NCI-H748 treated with DMSO at 0.1 percent for 48 hours (cell line): ENCODE measurements around the gene SSB.
"Not testable (repeated sequence)": the region's sequence is repeated elsewhere in the genome, so short reads cannot be mapped to it uniquely, and the experiment has no call there.

Experiments used
- DNase-seq: peaks from one replicate; lab custom pipeline; 2025; lab: John Stamatoyannopoulos, UW

SSB gene

DNA sequence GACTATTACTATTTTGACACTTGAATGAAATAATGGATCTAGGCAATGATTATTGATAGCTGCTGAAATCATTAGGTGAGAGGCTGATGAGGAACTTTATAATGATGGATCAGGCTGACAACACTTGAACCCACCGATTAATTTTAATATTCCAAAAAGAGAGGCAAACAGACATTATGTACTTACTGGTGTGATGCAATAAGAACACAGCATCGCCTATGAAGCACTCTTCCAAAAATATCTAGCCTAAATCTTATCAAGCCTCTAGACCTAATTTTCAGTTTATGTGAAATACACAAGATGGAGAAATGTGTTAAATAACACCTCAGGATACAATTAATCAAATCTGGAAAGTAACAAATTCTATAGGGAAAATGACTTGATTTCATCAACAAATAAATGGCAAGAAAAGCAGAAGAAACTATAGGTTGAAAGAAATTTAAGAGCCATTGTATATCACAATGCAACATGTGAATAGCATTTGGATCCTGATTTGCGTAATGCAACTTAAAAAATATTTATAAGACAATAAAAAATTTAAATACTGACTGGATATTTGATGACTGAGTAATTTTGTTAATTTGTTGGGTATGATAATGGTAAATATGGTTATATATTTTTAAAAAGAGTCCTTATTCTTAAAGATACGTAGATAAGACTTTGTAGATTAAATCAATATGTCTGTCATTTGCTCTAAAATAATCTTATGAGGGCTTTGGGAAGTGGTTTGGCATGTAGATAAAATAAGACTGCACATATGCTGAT is 17.2 kb upstream of the SSB start:
- DNase-seq, result no peak

DNA sequence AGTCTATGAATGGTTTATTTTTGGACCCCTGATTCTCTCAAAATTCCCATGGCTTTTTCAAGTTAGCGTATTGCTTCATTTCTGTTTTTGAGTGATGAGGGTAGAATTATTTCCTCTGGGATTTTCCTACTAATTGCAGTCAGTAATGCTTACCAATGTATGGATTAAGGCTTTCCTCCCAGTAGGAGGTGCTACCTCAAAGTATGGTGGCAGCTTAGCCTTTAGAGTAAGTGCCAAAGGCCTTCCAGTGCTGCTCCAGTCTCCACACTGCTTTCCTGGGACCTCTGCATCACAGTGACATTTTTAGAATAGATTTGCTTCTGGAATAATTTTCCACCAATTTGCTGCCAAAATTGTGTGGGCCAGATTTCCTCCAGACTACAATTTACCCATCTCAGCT is 16.2 kb upstream of the SSB start:
- no peak for DNase-seq

DNA sequence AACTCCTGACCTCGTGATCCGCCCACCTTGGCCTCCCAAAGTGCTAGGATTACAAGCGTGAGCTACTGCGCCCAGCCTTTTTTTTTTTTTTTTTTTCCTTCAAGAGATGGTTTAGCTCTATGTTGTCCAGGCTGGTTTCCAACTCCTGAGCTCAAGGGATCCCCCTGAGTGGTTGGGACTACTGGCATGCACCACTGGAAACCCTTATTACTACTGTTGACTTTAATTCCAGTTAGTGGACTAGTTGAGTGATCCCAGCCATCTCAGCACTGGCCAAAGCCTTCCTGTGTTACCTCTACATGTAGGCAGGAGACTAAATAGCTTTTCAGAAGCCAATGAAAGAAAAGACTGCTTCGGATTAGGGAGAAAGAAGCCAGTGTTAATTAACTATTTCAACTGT is 8.1 kb upstream of the SSB start:
- no peak for DNase-seq

DNA sequence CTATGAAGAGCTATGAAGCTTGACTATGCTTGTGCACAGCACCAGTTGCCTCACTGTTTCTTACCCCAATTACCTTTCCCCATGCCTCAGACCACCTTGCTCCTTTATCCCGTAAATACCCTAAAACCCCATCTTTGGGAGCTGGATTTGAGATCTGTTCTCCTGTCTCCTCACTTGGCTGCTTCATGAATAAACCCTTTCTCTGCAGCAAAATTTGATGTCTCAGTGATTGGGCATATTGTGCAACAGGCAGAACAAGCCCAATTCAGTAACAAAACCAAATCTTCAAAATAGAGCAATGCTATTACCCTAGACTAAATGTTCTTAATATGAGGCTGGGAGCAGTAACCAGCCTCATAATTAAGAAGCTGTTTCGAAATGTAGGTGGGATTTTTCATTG is 3.5 kb upstream of the SSB start:
- no peak for DNase-seq

DNA sequence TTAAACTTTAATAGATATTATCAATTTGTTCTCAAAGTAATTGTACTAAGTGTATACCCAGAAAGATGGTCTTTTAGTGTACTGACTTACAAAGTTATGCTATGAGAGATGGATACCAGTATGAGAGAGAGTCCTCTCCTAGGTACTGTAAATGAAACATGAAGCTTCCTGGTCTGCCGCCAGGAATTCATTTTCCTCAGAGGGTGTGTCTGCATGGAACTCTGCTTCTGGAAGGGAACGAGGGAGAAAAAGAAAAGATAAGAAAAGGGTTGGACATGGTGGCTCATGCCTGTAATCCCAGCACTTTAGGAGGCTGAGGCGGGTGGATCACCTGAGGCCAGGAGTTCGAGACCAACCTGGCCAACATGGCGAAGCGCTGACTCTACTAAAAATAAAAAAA is 2.2 kb upstream of the SSB start:
- no peak for DNase-seq

DNA sequence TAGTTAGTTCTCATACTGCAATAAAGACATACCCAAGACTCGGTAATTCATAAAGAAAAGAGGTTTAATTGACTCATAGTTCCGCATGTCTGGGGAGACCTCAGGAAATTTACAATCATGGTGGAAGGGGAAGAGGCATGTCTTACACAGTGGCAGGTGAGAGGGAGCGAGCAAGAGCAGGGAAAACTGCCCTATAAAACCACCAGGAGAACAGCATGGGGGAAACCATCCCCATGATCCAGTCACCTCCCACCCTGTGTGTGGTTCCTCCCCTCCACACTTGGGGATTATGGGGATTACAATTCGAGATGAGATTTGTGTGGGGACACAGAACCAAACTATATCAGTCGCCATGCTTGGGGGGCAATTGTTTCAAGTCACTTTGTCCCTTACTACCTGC is 1.1 kb upstream of the SSB start:
- DNase-seq, result no peak

DNA sequence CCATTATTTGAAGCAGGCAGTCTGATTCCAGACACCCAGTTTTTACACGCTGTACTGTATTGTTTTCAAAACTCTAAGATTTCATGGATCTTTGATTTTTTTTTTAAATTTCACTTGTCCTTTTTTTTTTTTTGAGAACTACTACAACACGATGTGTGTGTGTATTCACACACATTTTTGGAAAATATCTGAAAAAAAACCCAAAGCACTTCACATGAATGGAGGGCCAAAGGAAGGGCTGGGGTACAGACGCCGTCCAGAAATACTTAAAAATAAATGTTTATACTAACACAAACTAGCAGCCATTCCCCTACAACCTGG is 314 bp upstream of the SSB start:
- DNase-seq, result no peak

DNA sequence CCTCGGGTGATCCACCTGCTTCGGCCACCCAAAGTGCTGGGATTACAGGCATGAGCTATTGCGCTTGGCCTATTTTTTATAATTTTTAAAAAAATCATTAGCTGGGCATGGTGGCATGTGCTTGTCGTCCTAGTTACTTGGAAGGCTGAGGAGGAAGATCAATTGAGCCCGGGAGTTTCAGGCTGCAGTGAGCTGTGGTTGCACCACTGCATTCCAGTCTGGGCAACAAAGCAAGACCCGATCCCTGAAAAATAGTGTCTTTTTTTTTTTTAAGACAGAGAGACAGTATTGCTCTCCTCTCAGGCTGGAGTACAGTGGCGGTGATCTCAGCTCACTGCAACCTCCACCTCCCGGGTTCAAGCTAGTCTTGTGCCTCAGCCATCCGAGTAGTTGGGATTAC is 4.8 kb downstream of the SSB start:
- DNase-seq, result no peak

DNA sequence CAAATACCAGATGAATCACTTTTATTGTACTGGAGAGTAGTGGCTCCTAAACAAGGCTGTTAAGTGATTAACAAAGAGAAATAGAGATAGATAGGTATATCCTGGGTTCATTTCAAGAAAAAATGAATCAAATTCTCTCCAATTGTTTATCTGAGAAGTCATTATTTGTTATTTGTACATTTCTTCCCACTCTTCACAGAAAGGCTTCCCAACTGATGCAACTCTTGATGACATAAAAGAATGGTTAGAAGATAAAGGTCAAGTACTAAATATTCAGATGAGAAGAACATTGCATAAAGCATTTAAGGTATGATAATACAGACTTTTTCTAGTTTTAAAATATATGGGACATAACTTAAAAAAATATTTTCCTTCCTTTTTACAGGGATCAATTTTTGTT is 7.9 kb downstream of the SSB start:
- DNase-seq, result no peak

DNA sequence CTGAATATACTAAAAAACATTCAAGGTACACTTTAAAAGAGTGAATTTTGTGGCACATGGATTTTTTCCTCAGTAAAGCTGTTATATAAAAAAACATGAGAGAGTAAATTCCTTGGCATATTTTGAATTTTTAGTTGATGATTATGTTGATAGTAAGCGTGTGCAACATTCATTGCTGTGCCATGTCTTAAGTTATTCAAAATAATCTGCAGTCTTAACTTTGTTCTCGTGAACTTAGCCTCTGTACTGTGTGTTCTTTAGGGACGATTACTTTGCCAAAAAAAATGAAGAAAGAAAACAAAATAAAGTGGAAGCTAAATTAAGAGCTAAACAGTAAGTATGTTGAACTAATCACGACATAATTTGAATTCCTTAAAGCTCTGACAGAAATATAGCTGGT is 9.6 kb downstream of the SSB start:
- DNase-seq, result no peak

DNA sequence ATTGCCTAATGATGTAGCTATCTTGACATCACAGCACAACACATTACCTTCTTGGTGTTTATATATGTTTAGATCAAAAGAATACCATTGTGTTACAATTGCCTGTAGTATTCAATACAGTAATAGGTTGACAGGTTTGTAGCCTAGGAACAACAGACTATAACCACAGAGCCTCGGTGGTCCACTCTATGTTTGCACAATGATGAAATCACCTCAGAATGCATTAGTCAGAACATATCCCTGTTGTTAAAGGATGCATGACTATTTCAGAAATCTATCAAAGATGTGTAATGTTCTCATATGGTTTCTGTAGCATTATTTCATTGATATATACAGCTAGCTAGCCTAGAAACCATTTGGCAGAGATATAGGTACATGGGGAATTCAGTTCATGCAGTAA is 17.2 kb downstream of the SSB start:
- no peak for DNase-seq

DNA sequence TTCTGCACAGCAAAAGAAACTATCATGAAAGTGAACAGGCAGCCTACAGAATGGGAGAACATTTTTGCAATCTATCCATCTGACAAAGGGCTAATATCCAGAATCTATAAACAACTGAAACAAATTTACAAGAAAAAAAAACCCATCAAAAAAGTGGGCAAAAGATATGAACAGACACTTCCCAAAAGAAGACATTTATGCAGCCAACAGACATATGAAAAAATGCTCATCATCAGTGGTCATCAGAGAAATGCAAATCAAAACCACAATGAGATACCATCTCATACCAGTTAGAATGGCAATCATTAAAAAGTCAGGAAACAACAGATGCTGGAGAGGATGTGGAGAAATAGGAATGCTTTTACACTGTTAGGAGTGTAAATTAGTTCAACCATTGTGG is 18.3 kb downstream of the SSB start:
- not testable (repeated sequence) for DNase-seq

DNA sequence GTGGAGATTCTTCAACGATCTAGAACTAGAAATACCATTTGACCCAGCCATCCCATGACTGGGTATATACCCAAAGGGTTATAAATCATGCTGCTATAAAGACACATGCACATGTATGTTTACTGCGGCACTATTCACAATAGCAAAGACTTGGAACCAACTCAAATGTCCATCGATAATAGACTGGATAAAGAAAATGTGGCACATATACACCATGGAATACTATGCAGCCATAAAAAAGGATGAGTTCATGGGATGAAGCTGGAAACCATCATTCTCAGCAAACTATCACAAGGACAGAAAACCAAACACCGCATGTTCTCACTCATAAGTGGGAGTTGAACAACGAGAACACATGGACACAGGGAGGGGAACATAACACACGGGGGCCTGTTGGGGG is 18.7 kb downstream of the SSB start:
- not testable (repeated sequence) for DNase-seq

DNA sequence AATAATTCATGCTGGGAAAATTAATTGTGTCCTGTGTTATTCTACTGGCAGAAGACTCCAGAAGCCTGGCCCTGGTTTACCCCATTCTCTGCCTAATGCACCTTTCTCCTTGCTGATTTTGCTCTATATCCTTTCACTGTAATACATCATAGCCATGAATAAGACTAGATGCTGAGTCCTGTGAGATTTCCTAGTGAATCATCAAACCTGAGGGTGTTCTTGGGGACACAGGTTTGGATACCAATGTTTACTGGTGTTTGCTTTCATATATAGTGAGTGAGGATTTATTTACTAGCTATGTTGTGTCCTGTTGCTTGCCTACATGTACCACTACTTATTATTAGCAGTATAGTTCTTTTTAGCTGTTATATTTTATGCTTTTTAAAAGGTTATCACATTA is 19.6 kb downstream of the SSB start:
- no peak for DNase-seq

DNA sequence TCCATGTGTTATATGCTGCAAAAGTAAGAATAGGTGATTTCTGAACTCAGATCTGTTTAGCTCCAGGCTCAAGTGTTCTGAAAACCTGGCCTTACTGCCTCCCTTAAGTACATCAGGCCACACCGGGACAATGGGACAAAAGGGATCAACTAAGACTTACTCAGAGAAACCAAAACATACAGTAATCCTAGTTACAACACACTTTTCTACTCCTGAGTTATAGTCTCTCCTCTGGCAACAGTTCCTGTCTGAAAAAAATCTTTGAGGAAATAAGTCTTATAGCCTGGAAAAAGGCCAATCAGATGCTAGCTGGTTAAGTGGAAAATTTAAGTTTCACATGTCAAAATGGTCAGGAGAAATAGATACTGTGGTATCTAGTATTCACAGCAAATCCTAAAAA is 20.4 kb downstream of the SSB start:
- DNase-seq, result no peak

DNA sequence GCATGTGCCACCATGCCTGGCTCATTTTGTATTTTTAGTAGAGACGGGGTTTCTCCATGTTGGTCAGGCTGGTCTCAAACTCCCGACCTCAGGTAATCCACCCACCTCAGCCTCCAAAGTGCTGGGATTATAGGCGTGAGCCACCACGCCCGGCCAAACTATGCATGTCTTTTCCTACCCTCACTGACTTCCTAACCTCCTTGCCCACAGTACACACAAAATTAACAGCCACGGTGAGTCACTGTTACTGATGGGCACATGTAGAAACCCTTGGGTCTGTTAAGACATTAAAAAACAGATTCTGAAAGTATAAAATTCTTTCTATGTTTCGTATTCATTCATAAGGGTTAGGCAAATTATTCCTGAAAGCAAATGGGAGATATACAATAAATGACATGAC is 21.4 kb downstream of the SSB start:
- DNase-seq, result not testable (repeated sequence)

DNA sequence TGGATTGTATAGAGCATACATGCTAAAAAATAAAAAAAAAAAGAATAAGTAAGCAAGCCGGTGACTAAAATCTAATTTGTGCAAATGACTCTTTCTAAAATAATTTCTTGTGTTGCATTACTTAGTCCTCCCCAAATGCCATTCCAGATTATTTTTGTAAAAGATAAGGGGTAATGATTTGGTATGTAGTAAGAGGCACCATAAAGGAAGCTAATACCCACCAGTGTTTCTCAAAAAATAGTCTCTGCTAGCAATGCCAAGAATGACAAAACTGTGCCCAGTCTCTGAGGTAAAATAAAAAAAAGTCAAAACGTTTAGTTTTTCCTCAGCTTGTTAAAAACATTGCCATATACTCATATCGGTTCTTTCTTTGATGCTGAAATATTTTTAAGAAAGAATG is 23.4 kb downstream of the SSB start:
- DNase-seq, result no peak

DNA sequence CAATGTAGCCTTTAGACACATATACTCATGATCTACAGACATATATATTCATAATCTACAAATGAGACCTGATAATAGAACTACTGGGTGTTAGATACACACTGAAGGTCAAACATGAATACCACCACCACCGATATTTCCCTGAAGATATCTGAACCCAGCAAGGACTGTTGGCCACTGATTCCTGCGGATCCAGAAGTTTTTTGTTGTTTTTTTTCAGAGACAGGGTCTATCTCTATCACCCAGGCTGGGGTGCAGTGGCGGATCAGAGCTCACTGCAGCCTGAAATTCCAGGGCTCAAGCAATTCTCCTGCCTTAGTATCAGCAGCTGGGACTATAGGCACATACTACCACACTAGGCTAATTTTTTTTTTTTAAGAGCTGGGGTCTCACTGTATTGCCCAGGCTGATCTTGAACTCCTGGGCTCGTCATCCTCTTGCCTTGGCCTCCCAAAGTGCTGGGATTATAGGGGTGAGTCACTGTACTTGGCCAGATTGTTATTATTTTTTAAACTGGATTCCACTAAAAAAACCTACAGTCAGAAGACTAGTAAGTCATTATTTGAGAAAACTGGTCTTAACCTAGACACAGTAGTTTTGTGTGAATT is 24.2 kb downstream of the SSB start:
- DNase-seq, result no peak

DNA sequence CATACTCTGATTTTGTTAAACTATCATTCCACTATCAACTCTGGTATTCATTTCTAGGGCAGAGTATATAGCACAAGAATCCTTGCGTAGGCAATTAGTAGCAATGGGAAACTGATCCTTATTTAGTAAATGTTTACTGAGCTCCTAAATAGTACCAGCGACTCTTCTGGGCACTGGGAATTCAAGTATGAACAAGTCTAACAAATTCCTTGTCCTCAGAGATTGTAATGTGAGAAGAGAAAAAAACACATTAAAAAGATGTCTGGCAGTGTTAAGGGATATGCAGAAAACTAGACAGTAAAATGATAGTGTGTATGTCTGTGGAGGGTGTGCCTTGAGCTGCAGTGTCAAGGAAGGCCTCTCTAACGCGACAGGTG is 25.3 kb downstream of the SSB start:
- no peak for DNase-seq

DNA sequence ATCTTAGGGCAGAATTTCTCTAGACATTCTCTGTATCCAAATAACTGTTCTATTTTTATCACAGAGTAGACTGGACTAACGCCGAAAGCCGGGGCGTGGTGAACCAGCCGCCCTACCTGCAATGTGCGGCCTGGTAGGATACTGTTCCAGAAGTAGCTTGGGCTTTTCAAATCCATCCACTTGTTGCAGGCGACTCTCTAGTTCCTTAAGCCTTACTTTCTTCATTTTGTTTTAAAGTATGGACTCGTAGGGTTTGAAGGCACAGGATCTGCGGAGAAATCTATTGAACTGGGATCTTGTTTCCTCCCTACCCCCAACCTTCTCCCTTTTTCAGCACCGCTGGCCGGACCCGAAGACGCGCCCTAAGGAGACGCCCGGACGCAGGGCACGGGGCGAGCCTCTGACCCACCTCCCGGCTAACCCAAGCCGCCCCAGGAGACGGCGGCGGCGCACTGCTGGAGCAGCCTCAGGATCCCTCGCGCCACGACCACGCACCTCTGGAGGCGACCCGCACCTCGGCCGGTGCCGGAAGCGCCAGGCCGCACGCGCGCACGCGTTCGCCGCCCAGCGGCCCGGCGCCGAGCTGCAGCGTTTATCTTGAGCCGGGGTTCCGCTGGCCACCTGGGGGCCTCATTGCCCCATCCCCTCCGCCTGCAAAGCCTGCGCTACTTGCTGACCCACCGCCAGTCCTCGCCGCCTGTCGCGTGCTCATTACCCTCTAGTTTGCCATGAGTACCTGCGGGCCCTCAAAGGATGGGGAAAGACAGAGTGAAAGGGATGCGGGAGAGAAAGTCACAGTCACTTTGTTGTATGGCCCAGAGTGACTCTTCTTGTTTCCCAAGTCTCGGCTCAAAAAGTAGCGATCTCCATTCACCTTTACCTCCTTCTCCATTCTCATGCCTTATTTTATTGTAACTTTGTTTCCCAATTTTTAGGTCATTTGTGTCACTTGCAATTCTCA is 26.0 kb downstream of the SSB start, which contains the start of gene METTL5:
METTL5 (minus strand) TSS at position 533 of the 961 bp plus-strand sequence; CDS start at position 225, 308 bp downstream.
- DNase-seq, result peak; percentile 52

DNA sequence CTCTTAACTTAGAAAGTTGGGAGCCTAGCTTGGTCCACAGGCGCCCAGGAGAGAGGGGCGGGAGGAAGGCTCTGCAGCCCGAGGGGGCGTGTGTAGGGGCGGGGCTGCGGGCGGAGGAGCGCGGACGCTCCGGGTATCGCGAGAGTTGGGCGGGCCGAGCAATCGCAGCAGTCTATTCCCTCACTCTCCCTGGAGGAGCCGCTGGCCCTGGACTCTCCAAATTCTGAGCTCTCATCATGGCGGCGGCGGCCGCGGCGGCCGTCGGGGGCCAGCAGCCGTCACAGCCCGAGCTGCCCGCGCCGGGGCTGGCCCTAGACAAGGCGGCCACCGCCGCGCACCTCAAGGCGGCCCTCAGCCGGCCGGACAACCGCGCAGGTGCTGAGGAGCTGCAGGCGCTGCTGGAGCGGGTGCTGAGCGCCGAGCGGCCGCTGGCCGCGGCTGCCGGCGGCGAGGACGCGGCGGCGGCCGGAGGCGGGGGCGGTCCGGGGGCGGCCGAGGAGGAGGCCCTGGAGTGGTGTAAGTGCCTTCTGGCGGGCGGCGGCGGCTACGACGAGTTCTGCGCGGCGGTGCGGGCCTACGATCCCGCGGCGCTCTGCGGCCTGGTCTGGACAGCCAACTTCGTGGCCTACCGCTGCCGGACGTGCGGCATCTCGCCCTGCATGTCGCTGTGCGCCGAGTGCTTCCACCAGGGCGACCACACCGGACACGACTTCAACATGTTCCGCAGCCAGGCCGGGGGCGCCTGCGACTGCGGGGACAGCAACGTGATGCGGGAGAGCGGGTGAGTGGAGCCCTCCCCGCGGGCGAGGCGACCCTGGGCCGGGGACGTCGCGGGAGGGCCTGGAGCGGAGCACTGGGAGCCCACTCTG is 28.8 kb downstream of the SSB start, which contains the start of gene UBR3:
UBR3 (plus strand) TSS at position 183 of the 869 bp plus-strand sequence; CDS start at position 237, 54 bp downstream.
- DNase-seq, result peak; percentile 80
